ENCODE results near the gene FNDC3B.

Gene FNDC3B

GRCh38 chr3:172224560-172225214 lies 185.3 kb downstream of the FNDC3B start:
- H2AFZ ChIP-seq (ENCODE audit: low read length) = no peak overlapping the region
- H3K79me2 ChIP-seq (ENCODE audit: low read length) = peaks cover 96% of the 10 kb centered on the region
- TF ChIP-seq, protein P1, sequence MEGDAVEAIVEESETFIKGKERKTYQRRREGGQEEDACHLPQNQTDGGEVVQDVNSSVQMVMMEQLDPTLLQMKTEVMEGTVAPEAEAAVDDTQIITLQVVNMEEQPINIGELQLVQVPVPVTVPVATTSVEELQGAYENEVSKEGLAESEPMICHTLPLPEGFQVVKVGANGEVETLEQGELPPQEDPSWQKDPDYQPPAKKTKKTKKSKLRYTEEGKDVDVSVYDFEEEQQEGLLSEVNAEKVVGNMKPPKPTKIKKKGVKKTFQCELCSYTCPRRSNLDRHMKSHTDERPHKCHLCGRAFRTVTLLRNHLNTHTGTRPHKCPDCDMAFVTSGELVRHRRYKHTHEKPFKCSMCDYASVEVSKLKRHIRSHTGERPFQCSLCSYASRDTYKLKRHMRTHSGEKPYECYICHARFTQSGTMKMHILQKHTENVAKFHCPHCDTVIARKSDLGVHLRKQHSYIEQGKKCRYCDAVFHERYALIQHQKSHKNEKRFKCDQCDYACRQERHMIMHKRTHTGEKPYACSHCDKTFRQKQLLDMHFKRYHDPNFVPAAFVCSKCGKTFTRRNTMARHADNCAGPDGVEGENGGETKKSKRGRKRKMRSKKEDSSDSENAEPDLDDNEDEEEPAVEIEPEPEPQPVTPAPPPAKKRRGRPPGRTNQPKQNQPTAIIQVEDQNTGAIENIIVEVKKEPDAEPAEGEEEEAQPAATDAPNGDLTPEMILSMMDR (IDR thresholded peaks at IDR 0.05; ENCODE audit: low read length) = no peak
- TF ChIP-seq EZH2phosphoT487 (IDR thresholded peaks at IDR 0.05; ENCODE audit: low read length) (no peak), EZH2 (optimal IDR thresholded peaks at IDR 0.05; ENCODE audit: low read depth, low read length) (no peak)
- H3K9me2 ChIP-seq (replicated peaks; ENCODE audit: insufficient read depth, low read length) = no peaks in the 10 kb centered on the region
- H3K4me1 ChIP-seq (ENCODE audit: low read length) = 0 out of 2 replicates have a peak, but pooled peaks cover 4% of the 10 kb centered on the region
- no peak overlapping the region for H3K27ac ChIP-seq (ENCODE audit: low read length)
- H3K4me2 ChIP-seq (ENCODE audit: low read depth, low read length) = no peak overlapping the region
- peaks cover 14% of the 10 kb centered on the region for H3K36me3 ChIP-seq (replicated peaks; ENCODE audit: insufficient read depth, low read length)
- no peak overlapping the region for H3K4me3 ChIP-seq (ENCODE audit: low read length)
- no peak overlapping the region for H3K9ac ChIP-seq (ENCODE audit: low read length)
- no peaks in the 10 kb centered on the region for H3F3A ChIP-seq (ENCODE audit: insufficient read depth, low read length)
- no peak for DNase-seq
- no peaks in the 10 kb centered on the region for H3K27me3 ChIP-seq (replicated peaks; ENCODE audit: insufficient read depth, low read length)
- no peaks in the 10 kb centered on the region for H3K9me3 ChIP-seq (replicated peaks; ENCODE audit: insufficient read depth, low read length)
- H4K20me1 ChIP-seq (ENCODE audit: insufficient read depth, low read length) = peaks cover 7% of the 10 kb centered on the region; the same call in 1 of the 2 replicates

GRCh38 chr3:172225215-172225707 lies 185.9 kb downstream of the FNDC3B start:
- H2AFZ ChIP-seq (ENCODE audit: low read length) = no peak overlapping the region
- H3K4me1 ChIP-seq (ENCODE audit: low read length) = no peaks in the 10 kb centered on the region
- TF ChIP-seq, protein P1 (IDR thresholded peaks at IDR 0.05; ENCODE audit: low read length) = no peak
- TF ChIP-seq EZH2 (optimal IDR thresholded peaks at IDR 0.05; ENCODE audit: low read depth, low read length) (no peak), EZH2phosphoT487 (IDR thresholded peaks at IDR 0.05; ENCODE audit: low read length) (no peak)
- no peak overlapping the region for H3K4me2 ChIP-seq (ENCODE audit: low read depth, low read length)
- no peak for DNase-seq
- H3K4me3 ChIP-seq (ENCODE audit: low read length) = no peak overlapping the region
- H3K9me2 ChIP-seq (replicated peaks; ENCODE audit: insufficient read depth, low read length) = no peaks in the 10 kb centered on the region
- no peak overlapping the region for H3K27ac ChIP-seq (ENCODE audit: low read length)
- H3K27me3 ChIP-seq (replicated peaks; ENCODE audit: insufficient read depth, low read length) = no peaks in the 10 kb centered on the region
- no peaks in the 10 kb centered on the region for H3F3A ChIP-seq (ENCODE audit: insufficient read depth, low read length)
- peaks cover 7% of the 10 kb centered on the region; the same call in 1 of the 2 replicates for H4K20me1 ChIP-seq (ENCODE audit: insufficient read depth, low read length)
- H3K36me3 ChIP-seq (replicated peaks; ENCODE audit: insufficient read depth, low read length) = peaks cover 14% of the 10 kb centered on the region
- no peak overlapping the region for H3K9ac ChIP-seq (ENCODE audit: low read length)
- peaks cover 94% of the 10 kb centered on the region for H3K79me2 ChIP-seq (ENCODE audit: low read length)
- no peaks in the 10 kb centered on the region for H3K9me3 ChIP-seq (replicated peaks; ENCODE audit: insufficient read depth, low read length)

- no peak for DNase-seq
- Histone ChIP-seq H3K27ac (ENCODE audit: low read length) (no peak overlapping the region), H3K9me3 (replicated peaks; ENCODE audit: insufficient read depth, low read length) (no peaks in the 10 kb centered on the region), H3K36me3 (replicated peaks; ENCODE audit: insufficient read depth, low read length) (peaks cover 14% of the 10 kb centered on the region), H3K9ac (ENCODE audit: low read length) (no peak overlapping the region), H3K4me3 (ENCODE audit: low read length) (no peak overlapping the region), H3K4me1 (ENCODE audit: low read length) (no peaks in the 10 kb centered on the region), H3F3A (ENCODE audit: insufficient read depth, low read length) (no peaks in the 10 kb centered on the region), H3K27me3 (replicated peaks; ENCODE audit: insufficient read depth, low read length) (no peaks in the 10 kb centered on the region), H3K4me2 (ENCODE audit: low read depth, low read length) (no peak overlapping the region), H4K20me1 (ENCODE audit: insufficient read depth, low read length) (no peaks in the 10 kb centered on the region), H2AFZ (ENCODE audit: low read length) (no peak overlapping the region), H3K79me2 (ENCODE audit: low read length) (peaks cover 92% of the 10 kb centered on the region), H3K9me2 (replicated peaks; ENCODE audit: insufficient read depth, low read length) (no peaks in the 10 kb centered on the region)
- TF ChIP-seq EZH2 (optimal IDR thresholded peaks at IDR 0.05; ENCODE audit: low read depth, low read length) (no peak), EZH2phosphoT487 (IDR thresholded peaks at IDR 0.05; ENCODE audit: low read length) (no peak)
- TF ChIP-seq, protein P1 (IDR thresholded peaks at IDR 0.05; ENCODE audit: low read length) = no peak
Measured at GRCh38 chr3:172226831-172227230, 187.5 kb downstream of the FNDC3B start.
